Natural killer cell (primary cell): ENCODE results near the gene IL1F10. TPM values are rescaled to one million over a fixed set of nuclear protein-coding genes. Genes with fewer than 3 reads are reported as not detected.

Source experiments
- ATAC-seq, 3 donors: fragments of 150-1000 bp in 2 of 3; fragments of 200-7000 bp in 1 of 3; cut with Tn5 transposase; 1 replicate in 1 of 3; 2 replicates in 2 of 3; pipeline ENCODE4 v1.10.0; 2021; ENCODE audit warnings: mild to moderate bottlenecking in 2 of 3, moderate library complexity in 2 of 3
- DNase-seq, 2 donors: peaks; one replicate each; pipeline versions ENCODE4 v3.0.0 to v3.0.0-alpha.2; 2013 to 2021; ENCODE audit warnings: mixed read lengths in 1 of 2
- H3K27ac ChIP-seq: one replicate; pipeline ENCODE4 v1.5.1; 2013; ENCODE audit warnings: mild to moderate bottlenecking, low read length
- H3K27me3 ChIP-seq: one replicate; pipeline ENCODE4 v1.6.1; 2013; ENCODE audit warnings: low read length; ENCODE audit not compliant: control insufficient read depth, insufficient read depth
- H3K36me3 ChIP-seq: one replicate; pipeline ENCODE4 v1.6.1; 2013; ENCODE audit warnings: low read length; ENCODE audit not compliant: control insufficient read depth, insufficient read depth
- H3K4me1 ChIP-seq: one replicate; pipeline ENCODE4 v1.6.1; 2013; ENCODE audit warnings: low read length; ENCODE audit not compliant: control insufficient read depth, insufficient read depth
- H3K4me3 ChIP-seq: one replicate; pipeline ENCODE4 v1.5.1; 2013; ENCODE audit warnings: low read length
- H3K9me3 ChIP-seq: one replicate; pipeline ENCODE4 v1.6.1; 2013; ENCODE audit warnings: low read length; ENCODE audit not compliant: control insufficient read depth, insufficient read depth
- H3K27ac Mint-ChIP-seq, 2 donors: one replicate each; pipeline ENCODE4 v1.8.0; 2022; ENCODE audit warnings: mild to moderate bottlenecking in 2 of 2, mixed read lengths in 2 of 2, moderate library complexity in 1 of 2
- H3K27me3 Mint-ChIP-seq, 2 donors: one replicate each; pipeline ENCODE4 v1.8.0; 2022; ENCODE audit warnings: low read depth in 2 of 2, mixed read lengths in 2 of 2
- H3K36me3 Mint-ChIP-seq: one replicate; pipeline ENCODE4 v1.8.0; 2022; ENCODE audit warnings: mixed read lengths
- H3K4me1 Mint-ChIP-seq, 2 donors: one replicate each; pipeline ENCODE4 v1.8.0; 2022; ENCODE audit warnings: mixed read lengths in 2 of 2
- H3K4me3 Mint-ChIP-seq: one replicate; pipeline ENCODE4 v1.8.0; 2022; ENCODE audit warnings: mild to moderate bottlenecking, moderate library complexity, mixed read lengths
- H3K9me3 Mint-ChIP-seq, 2 donors: one replicate each; pipeline ENCODE4 v1.8.0; 2022; ENCODE audit warnings: mixed read lengths in 2 of 2
- WGBS: methylation state at CpG from one replicate; pipeline ENCODE4 v1.1.7; 2013; ENCODE audit warnings: missing lambda C conversion rate; ENCODE audit not compliant: insufficient coverage; 5-methylcytosine and 5-hydroxymethylcytosine counted together
- intact Hi-C: fragments of 100-400 bp; cut with micrococcal nuclease; formaldehyde crosslinking; loops from one replicate; pipeline ENCODE4 v1.14.2; 2022
- total RNA-seq, 4 donors: library from RNA; stranded (reverse); fragments of 120-200 nt in 1 of 4; gene quantifications; one replicate each; pipeline versions ENCODE4 v1.2.3 to v1.2.4, GENCODE V29; 2013 to 2022
- TF ChIP-seq, protein P1 (sequence below): fragments of 200-600 bp; IDR thresholded peaks from one replicate; pipeline ENCODE4 v1.8.0; 2022; ENCODE audit warnings: antibody characterized with exemption

Gene IL1F10
- total RNA-seq, 3 donors from 2014 or later (not counting 1 experiment from before 2014, with no cell fraction given), result not detected

DNA sequence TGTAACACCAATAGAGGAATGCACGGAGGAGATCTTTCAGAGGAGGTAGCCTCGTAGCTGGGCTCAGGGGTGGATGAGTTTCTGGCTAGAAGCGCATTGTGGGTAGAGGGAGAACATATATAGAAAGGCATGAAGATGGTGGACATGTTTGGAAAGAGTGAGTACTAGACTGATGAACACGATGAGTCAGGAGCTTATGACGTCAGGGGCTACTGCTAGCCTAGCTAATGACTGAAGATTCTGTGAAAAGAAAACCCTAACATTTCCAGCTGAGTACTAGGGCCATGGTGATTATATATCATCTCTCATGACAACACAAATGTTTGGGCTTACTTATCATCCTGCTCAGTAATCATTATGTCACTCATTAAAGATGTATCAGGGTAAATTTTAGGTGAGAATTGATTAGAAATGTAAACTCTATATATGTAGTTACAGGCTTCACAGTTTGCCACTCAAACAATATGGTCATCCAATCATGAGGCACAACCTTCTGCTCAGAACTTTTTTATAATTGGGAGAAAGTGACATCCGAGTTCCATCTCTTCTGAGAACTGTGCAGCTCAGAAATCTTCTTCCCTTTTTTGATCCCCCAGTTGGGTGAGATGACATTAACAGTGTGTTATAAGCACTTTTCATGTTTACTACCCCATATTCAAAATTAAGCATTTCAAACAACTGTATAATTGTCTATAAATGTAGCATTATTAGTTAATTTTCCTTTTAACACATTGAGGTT is 37.4 kb downstream of the IL1F10 start:
- intact Hi-C loops, result no loop called here
- no peak for ATAC-seq
- H3K27me3 ChIP-seq, result no peaks in the 10 kb centered on the region
- Mint-ChIP-seq H3K9me3 (no peaks in the 10 kb centered on the region), H3K27me3 (peaks cover 10 to 18% of the 10 kb centered on the region in 2 donors), H3K36me3 (no peaks in the 10 kb centered on the region), H3K4me1 (no peaks in the 10 kb centered on the region), H3K27ac (no peak overlapping the region), H3K4me3 (no peak overlapping the region)
- no peaks in the 10 kb centered on the region for H3K4me1 ChIP-seq
- TF ChIP-seq, protein P1, sequence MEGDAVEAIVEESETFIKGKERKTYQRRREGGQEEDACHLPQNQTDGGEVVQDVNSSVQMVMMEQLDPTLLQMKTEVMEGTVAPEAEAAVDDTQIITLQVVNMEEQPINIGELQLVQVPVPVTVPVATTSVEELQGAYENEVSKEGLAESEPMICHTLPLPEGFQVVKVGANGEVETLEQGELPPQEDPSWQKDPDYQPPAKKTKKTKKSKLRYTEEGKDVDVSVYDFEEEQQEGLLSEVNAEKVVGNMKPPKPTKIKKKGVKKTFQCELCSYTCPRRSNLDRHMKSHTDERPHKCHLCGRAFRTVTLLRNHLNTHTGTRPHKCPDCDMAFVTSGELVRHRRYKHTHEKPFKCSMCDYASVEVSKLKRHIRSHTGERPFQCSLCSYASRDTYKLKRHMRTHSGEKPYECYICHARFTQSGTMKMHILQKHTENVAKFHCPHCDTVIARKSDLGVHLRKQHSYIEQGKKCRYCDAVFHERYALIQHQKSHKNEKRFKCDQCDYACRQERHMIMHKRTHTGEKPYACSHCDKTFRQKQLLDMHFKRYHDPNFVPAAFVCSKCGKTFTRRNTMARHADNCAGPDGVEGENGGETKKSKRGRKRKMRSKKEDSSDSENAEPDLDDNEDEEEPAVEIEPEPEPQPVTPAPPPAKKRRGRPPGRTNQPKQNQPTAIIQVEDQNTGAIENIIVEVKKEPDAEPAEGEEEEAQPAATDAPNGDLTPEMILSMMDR, result no peak
- H3K36me3 ChIP-seq, result no peaks in the 10 kb centered on the region
- no peak for DNase-seq
- 90% methylated on average over 5 of the region's 6 CpGs for WGBS
- H3K9me3 ChIP-seq, result no peaks in the 10 kb centered on the region
- no peak overlapping the region for H3K4me3 ChIP-seq
- no peak overlapping the region for H3K27ac ChIP-seq

DNA sequence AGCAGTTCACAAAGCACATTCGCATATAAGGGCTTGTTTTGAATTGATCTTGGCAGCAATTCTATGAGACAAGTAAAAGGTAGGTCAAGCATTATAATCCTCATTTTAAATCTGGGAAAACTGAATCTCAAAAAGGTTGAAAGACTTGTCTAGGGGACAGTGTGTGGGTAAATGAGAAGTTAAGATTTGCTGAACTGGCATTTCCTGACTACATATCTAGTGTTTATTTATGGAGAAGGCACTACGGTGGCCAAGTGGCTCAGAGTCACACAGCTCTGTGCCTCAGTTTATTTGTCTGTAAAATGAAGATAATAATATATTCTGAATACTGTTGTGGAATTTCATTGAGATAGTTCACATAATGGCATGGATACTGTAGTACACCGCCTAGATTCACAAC is 43.4 kb downstream of the IL1F10 start:
- TF ChIP-seq, protein P1, result no peak
- H3K4me1 Mint-ChIP-seq, result no peaks in the 10 kb centered on the region
- H3K27me3 Mint-ChIP-seq, result peaks cover 10 to 18% of the 10 kb centered on the region in 2 donors
- intact Hi-C loops, result no loop called here
- no peaks in the 10 kb centered on the region for H3K9me3 Mint-ChIP-seq
- no peak overlapping the region for H3K27ac Mint-ChIP-seq
- Histone ChIP-seq H3K36me3 (no peaks in the 10 kb centered on the region), H3K9me3 (no peaks in the 10 kb centered on the region), H3K27me3 (no peaks in the 10 kb centered on the region), H3K27ac (no peak overlapping the region), H3K4me1 (peaks cover 25% of the 10 kb centered on the region), H3K4me3 (no peak overlapping the region)
- H3K36me3 Mint-ChIP-seq, result no peaks in the 10 kb centered on the region
- H3K4me3 Mint-ChIP-seq, result no peak overlapping the region
- DNase-seq, result no peak
- WGBS, result 79% methylated on average over 3 of the region's 3 CpGs
- ATAC-seq, result no peak

DNA sequence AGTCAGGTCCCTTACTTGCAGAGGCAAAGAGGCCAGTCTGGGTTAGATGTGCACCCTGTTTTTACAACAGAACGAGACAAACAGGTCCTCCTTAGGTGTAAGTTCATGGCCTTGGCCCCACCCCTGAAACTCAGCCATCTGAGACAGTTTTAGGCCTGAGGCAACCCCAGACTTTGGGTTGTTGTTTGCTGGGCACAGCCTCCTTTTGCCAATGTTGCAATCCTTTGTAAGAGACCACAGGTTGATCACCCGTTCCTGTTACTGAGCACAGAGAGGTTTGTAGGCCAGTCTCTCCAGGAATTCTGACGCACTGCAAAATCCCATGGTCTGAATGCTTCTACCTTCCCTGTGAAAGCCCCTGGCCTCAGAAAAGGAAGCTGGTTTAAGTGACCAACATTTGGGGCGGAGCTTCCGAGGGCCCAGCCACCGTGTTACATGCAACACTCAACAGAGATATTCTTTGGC is 44.1 kb downstream of the IL1F10 start:
- Histone ChIP-seq H3K27me3 (no peaks in the 10 kb centered on the region), H3K9me3 (no peaks in the 10 kb centered on the region), H3K4me1 (peaks cover 33% of the 10 kb centered on the region), H3K4me3 (no peak overlapping the region), H3K27ac (no peak overlapping the region), H3K36me3 (no peaks in the 10 kb centered on the region)
- Mint-ChIP-seq H3K36me3 (no peaks in the 10 kb centered on the region), H3K4me3 (no peak overlapping the region), H3K27me3 (peaks cover 8 to 15% of the 10 kb centered on the region in 2 donors), H3K4me1 (no peaks in the 10 kb centered on the region), H3K9me3 (no peaks in the 10 kb centered on the region), H3K27ac (no peak overlapping the region)
- 75% methylated on average over 6 of the region's 6 CpGs for WGBS
- DNase-seq (no peak), ATAC-seq (peak in 1 of 3 donors; percentile 44)
- intact Hi-C loops, result no loop called here
- TF ChIP-seq, protein P1, result no peak

DNA sequence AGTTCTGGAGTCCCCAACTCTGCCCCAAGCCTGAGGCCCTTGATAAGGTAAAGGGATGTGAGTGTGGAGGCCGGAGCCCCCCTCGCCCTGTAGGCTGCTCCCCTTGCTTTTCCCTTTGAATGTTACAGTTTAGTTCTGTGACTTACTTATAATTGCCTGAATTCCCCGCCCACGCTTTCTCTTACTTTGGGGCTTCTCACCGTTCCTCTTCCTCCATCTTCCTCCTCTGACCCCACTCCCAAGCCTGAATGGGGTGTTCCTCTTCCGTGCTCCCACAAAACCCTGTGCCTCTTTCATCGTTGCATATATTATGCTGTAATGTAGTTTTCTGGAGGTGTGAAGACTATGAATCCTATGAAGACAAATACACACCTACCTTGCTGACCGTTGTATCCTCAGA is 44.7 kb downstream of the IL1F10 start:
- no peak for DNase-seq
- H3K27me3 ChIP-seq, result no peaks in the 10 kb centered on the region
- H3K4me3 ChIP-seq, result no peak overlapping the region
- Mint-ChIP-seq H3K27me3 (peaks cover 6 to 10% of the 10 kb centered on the region in 2 donors), H3K4me3 (no peak overlapping the region), H3K4me1 (no peaks in the 10 kb centered on the region), H3K27ac (no peak overlapping the region), H3K36me3 (no peaks in the 10 kb centered on the region), H3K9me3 (no peaks in the 10 kb centered on the region)
- H3K4me1 ChIP-seq, result peaks cover 38% of the 10 kb centered on the region
- TF ChIP-seq, protein P1, result no peak
- no peaks in the 10 kb centered on the region for H3K9me3 ChIP-seq
- intact Hi-C loops, result no loop called here
- H3K27ac ChIP-seq, result no peak overlapping the region
- H3K36me3 ChIP-seq, result no peaks in the 10 kb centered on the region
- ATAC-seq, result no peak
- WGBS, result 87% methylated on average over 5 of the region's 8 CpGs
